H7 (cell line): ENCODE data around the gene PDGFC. TPM values are rescaled to one million over a fixed set of nuclear protein-coding genes. Genes with fewer than 3 reads are reported as not detected.

Experiments used
- DNase-seq: peaks from one replicate; pipeline ENCODE4 v3.0.0; 2012
- H3K27me3 ChIP-seq: 2 replicates; pipeline ENCODE4 v1.6.0; 2011; ENCODE audit warnings: mild to moderate bottlenecking, low read length; ENCODE audit not compliant: control insufficient read depth, insufficient read depth
- H3K36me3 ChIP-seq: replicated peaks from 2 replicates; pipeline ENCODE4 v1.5.1; 2011; ENCODE audit warnings: low read length; ENCODE audit not compliant: control insufficient read depth, insufficient read depth
- H3K4me3 ChIP-seq: 2 replicates; pipeline ENCODE4 v1.5.1; 2011; ENCODE audit warnings: low read depth, mild to moderate bottlenecking, control low read depth, low read length, moderate library complexity; ENCODE audit not compliant: insufficient read depth
- total RNA-seq: library from RNA; depleted of rRNA; stranded (reverse); fragments of >200 nt; shearing (Covaris generic); gene quantifications from 2 replicates; pipeline ENCODE4 v1.2.3, GENCODE V29; 2014

PDGFC gene
- total RNA-seq, 1 experiment from 2014 or later, result 6.5 TPM

- H3K27me3 ChIP-seq, result peaks cover 2% of the 10 kb centered on the region; the same call in 1 of the 2 replicates
- no peaks in the 10 kb centered on the region for H3K36me3 ChIP-seq
- DNase-seq, result no peak
- H3K4me3 ChIP-seq, result no peak overlapping the region
Measured at GRCh38 chr4:156966836-156967235, 4.8 kb downstream of the PDGFC start.

- H3K27me3 ChIP-seq, result no peaks in the 10 kb centered on the region
- no peak for DNase-seq
- no peak overlapping the region for H3K4me3 ChIP-seq
- no peaks in the 10 kb centered on the region for H3K36me3 ChIP-seq
Measured at GRCh38 chr4:156963419-156963818, 8.2 kb downstream of the PDGFC start.

GRCh38 chr4:156962528-156962974 lies 9.0 kb downstream of the PDGFC start:
- Histone ChIP-seq H3K27me3 (no peaks in the 10 kb centered on the region), H3K36me3 (no peaks in the 10 kb centered on the region), H3K4me3 (no peak overlapping the region)
- DNase-seq, result no peak

- no peak for DNase-seq
- H3K4me3 ChIP-seq, result no peak overlapping the region
Measured at GRCh38 chr4:156962058-156962358, 9.6 kb downstream of the PDGFC start.

GRCh38 chr4:156961196-156962057 lies 10.2 kb downstream of the PDGFC start:
- DNase-seq, result no peak
- Histone ChIP-seq H3K27me3 (no peaks in the 10 kb centered on the region), H3K4me3 (no peak overlapping the region), H3K36me3 (no peaks in the 10 kb centered on the region)

More at GRCh38 chr4:156962058-156962358, 9.6 kb downstream of the PDGFC start:
- Histone ChIP-seq H3K36me3 (no peaks in the 10 kb centered on the region), H3K27me3 (no peaks in the 10 kb centered on the region)

GRCh38 chr4:156959298-156959702 lies 12.3 kb downstream of the PDGFC start:
- Histone ChIP-seq H3K4me3 (no peak overlapping the region), H3K36me3 (no peaks in the 10 kb centered on the region), H3K27me3 (no peaks in the 10 kb centered on the region)
- no peak for DNase-seq

GRCh38 chr4:156958276-156959074 lies 13.1 kb downstream of the PDGFC start:
- H3K4me3 ChIP-seq, result no peak overlapping the region
- H3K36me3 ChIP-seq, result no peaks in the 10 kb centered on the region
- DNase-seq, result no peak
- H3K27me3 ChIP-seq, result no peaks in the 10 kb centered on the region

GRCh38 chr4:156957556-156957955 lies 14.0 kb downstream of the PDGFC start:
- no peak overlapping the region for H3K4me3 ChIP-seq
- DNase-seq, result no peak
- H3K27me3 ChIP-seq, result no peaks in the 10 kb centered on the region
- no peaks in the 10 kb centered on the region for H3K36me3 ChIP-seq

- no peaks in the 10 kb centered on the region for H3K36me3 ChIP-seq
- no peak overlapping the region for H3K4me3 ChIP-seq
- DNase-seq, result no peak
- no peaks in the 10 kb centered on the region for H3K27me3 ChIP-seq
Measured at GRCh38 chr4:156956826-156957368, 14.7 kb downstream of the PDGFC start.

GRCh38 chr4:156956359-156956758 lies 15.2 kb downstream of the PDGFC start:
- no peak for DNase-seq
- H3K4me3 ChIP-seq, result no peak overlapping the region
- H3K36me3 ChIP-seq, result no peaks in the 10 kb centered on the region
- H3K27me3 ChIP-seq, result no peaks in the 10 kb centered on the region

- DNase-seq, result no peak
- Histone ChIP-seq H3K27me3 (no peaks in the 10 kb centered on the region), H3K36me3 (no peaks in the 10 kb centered on the region), H3K4me3 (no peak overlapping the region)
Measured at GRCh38 chr4:156954587-156954986, 17.0 kb downstream of the PDGFC start.

- H3K4me3 ChIP-seq, result no peak overlapping the region
- DNase-seq, result no peak
- H3K36me3 ChIP-seq, result no peaks in the 10 kb centered on the region
- H3K27me3 ChIP-seq, result no peaks in the 10 kb centered on the region
Measured at GRCh38 chr4:156953951-156954350, 17.6 kb downstream of the PDGFC start.

- Histone ChIP-seq H3K27me3 (no peaks in the 10 kb centered on the region), H3K36me3 (no peaks in the 10 kb centered on the region), H3K4me3 (no peak overlapping the region)
- DNase-seq, result no peak
Measured at GRCh38 chr4:156953001-156953400, 18.6 kb downstream of the PDGFC start.

GRCh38 chr4:156952078-156952759 lies 19.4 kb downstream of the PDGFC start:
- H3K36me3 ChIP-seq, result no peaks in the 10 kb centered on the region
- no peak overlapping the region for H3K4me3 ChIP-seq
- H3K27me3 ChIP-seq, result no peaks in the 10 kb centered on the region
- DNase-seq, result no peak
